DOHH2 (cell line): Measurements from ENCODE around the gene MUC5B.

Experiments
- H3F3A ChIP-seq: fragments of 200-600 bp; sonication (generic), shearing (Covaris generic); 2 replicates; pipeline ENCODE4 v1.6.0; 2016; ENCODE audit warnings: antibody characterized with exemption, mild to moderate bottlenecking; ENCODE audit not compliant: control insufficient read depth, insufficient read depth
- H3K27ac ChIP-seq: fragments of 200-600 bp; sonication (generic); 2 replicates; pipeline ENCODE4 v1.5.1; 2014; ENCODE audit warnings: low read depth, mild to moderate bottlenecking, low read length, moderate library complexity
- H3K27me3 ChIP-seq: fragments of 200-600 bp; sonication (generic); 2 replicates; pipeline ENCODE4 v1.6.1; 2014; ENCODE audit warnings: mild to moderate bottlenecking, low read length, mixed read lengths; ENCODE audit not compliant: control insufficient read depth
- H3K36me3 ChIP-seq: fragments of 200-600 bp; sonication (generic); 2 replicates; pipeline ENCODE4 v1.6.1; 2014; ENCODE audit warnings: mild to moderate bottlenecking, low read length, moderate library complexity, mixed read lengths; ENCODE audit not compliant: control insufficient read depth
- H3K4me1 ChIP-seq: fragments of 200-600 bp; sonication (generic); 2 replicates; pipeline ENCODE4 v1.6.1; 2014; ENCODE audit warnings: mild to moderate bottlenecking, low read length, mixed read lengths; ENCODE audit not compliant: control insufficient read depth
- H3K4me2 ChIP-seq: fragments of 200-600 bp; sonication (generic); 2 replicates; pipeline ENCODE4 v1.6.0; 2014; ENCODE audit warnings: mild to moderate bottlenecking, low read length, moderate library complexity
- H3K4me3 ChIP-seq: fragments of 200-600 bp; sonication (generic); 2 replicates; pipeline ENCODE4 v1.5.1; 2014; ENCODE audit warnings: mild to moderate bottlenecking, low read length, mixed read lengths
- H3K79me2 ChIP-seq: fragments of 200-600 bp; sonication (generic); 2 replicates; pipeline ENCODE4 v1.6.1; 2014; ENCODE audit warnings: mild to moderate bottlenecking, low read length, mixed read lengths; ENCODE audit not compliant: control insufficient read depth
- H3K9me2 ChIP-seq: fragments of 200-600 bp; sonication (generic); replicated peaks from 2 replicates; pipeline ENCODE4 v1.6.1; 2014; ENCODE audit warnings: mild to moderate bottlenecking, low read length, mixed read lengths; ENCODE audit not compliant: control insufficient read depth
- H3K9me3 ChIP-seq: fragments of 200-600 bp; sonication (generic); 2 replicates; pipeline ENCODE4 v1.6.1; 2014; ENCODE audit warnings: antibody characterized with exemption, low read length, mixed read lengths; ENCODE audit not compliant: control insufficient read depth, insufficient read depth
- H4K20me1 ChIP-seq: fragments of 200-600 bp; sonication (generic); 2 replicates; pipeline ENCODE4 v1.6.0; 2014; ENCODE audit warnings: low read depth, mild to moderate bottlenecking, antibody characterized with exemption, low read length, moderate library complexity; ENCODE audit not compliant: control insufficient read depth, insufficient read depth
- EZH2phosphoT487 ChIP-seq: fragments of 200-600 bp; sonication (generic); IDR thresholded peaks from 2 replicates; pipeline ENCODE4 v1.6.1; 2017; ENCODE audit warnings: borderline replicate concordance, mild to moderate bottlenecking, antibody characterized with exemption, low read length, moderate library complexity, mixed read lengths
- TF ChIP-seq, protein P1 (sequence below): fragments of 200-600 bp; sonication (generic); IDR thresholded peaks from one replicate; pipeline ENCODE4 v1.5.1; 2014; ENCODE audit warnings: antibody characterized with exemption, mild to moderate bottlenecking, low read depth, low read length; ENCODE audit not compliant: poor library complexity, severe bottlenecking

MUC5B gene

DNA sequence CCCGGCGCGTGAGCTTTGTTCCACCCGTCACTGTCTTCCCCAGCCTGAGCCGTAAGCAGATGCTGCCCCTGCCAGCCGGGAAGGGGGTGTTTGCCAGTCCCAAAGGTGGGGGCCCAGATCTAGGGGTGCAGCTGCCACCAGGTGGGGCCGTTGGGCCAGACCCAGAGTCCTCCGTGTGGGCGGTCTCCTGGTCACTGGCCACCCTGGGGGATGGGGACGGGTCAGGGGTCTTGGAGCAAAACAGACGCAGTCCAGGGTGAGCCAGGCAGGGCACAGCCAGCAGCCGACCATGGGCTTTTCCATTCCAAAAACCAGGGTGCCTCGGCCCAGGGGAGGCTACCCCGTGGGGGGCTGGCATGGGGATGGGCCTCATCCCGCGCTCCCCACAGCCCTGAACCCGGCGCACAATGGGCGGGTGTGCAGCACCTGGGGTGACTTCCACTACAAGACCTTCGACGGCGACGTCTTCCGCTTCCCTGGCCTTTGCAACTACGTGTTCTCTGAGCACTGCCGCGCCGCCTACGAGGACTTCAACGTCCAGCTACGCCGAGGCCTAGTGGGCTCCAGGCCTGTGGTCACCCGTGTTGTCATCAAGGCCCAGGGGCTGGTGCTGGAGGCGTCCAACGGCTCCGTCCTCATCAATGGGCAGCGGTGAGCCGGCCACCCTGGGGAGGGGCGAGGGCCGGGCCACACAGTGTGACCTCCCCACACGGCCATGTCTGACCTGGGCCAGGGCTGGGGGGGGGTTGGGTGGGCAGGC is 3.5 kb downstream of the MUC5B start:
- Histone ChIP-seq H3K27ac (no peak overlapping the region), H3K4me1 (no peaks in the 10 kb centered on the region), H3K36me3 (no peaks in the 10 kb centered on the region), H3K9me3 (no peaks in the 10 kb centered on the region), H3F3A (no peaks in the 10 kb centered on the region), H3K4me3 (no peak overlapping the region), H3K9me2 (no peaks in the 10 kb centered on the region), H3K27me3 (no peaks in the 10 kb centered on the region), H3K79me2 (no peaks in the 10 kb centered on the region), H4K20me1 (no peaks in the 10 kb centered on the region), H3K4me2 (no peak overlapping the region)
- TF ChIP-seq, protein P1, sequence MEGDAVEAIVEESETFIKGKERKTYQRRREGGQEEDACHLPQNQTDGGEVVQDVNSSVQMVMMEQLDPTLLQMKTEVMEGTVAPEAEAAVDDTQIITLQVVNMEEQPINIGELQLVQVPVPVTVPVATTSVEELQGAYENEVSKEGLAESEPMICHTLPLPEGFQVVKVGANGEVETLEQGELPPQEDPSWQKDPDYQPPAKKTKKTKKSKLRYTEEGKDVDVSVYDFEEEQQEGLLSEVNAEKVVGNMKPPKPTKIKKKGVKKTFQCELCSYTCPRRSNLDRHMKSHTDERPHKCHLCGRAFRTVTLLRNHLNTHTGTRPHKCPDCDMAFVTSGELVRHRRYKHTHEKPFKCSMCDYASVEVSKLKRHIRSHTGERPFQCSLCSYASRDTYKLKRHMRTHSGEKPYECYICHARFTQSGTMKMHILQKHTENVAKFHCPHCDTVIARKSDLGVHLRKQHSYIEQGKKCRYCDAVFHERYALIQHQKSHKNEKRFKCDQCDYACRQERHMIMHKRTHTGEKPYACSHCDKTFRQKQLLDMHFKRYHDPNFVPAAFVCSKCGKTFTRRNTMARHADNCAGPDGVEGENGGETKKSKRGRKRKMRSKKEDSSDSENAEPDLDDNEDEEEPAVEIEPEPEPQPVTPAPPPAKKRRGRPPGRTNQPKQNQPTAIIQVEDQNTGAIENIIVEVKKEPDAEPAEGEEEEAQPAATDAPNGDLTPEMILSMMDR = peak; percentile 24
- TF ChIP-seq EZH2phosphoT487 = no peak

DNA sequence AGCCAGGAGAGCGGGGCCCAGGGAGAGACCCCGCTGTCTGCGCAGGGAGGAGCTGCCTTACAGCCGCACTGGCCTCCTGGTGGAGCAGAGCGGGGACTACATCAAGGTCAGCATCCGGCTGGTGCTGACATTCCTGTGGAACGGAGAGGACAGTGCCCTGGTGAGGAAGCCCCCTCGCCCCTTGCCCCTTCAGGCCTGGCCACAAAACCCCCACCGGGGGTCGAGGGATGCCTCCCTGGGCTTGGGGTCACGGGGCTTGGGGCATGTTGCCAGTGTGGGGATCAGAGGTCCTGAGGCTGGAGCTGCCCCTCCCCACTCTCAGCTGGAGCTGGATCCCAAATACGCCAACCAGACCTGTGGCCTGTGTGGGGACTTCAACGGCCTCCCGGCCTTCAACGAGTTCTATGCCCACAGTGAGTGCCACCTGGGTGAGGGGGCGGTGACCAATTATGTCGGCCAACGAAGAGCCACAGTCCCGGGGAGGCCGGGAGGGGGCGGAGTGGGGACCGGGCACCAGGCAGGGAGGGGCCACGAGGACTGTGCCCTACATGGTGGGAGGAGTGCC is 4.2 kb downstream of the MUC5B start:
- H3K4me3 ChIP-seq = no peak overlapping the region
- H3K36me3 ChIP-seq = no peaks in the 10 kb centered on the region
- no peaks in the 10 kb centered on the region for H3K9me3 ChIP-seq
- H3K4me2 ChIP-seq = no peak overlapping the region
- no peaks in the 10 kb centered on the region for H3K9me2 ChIP-seq
- H3F3A ChIP-seq = no peaks in the 10 kb centered on the region
- no peaks in the 10 kb centered on the region for H4K20me1 ChIP-seq
- H3K27me3 ChIP-seq = no peaks in the 10 kb centered on the region
- no peaks in the 10 kb centered on the region for H3K79me2 ChIP-seq
- no peaks in the 10 kb centered on the region for H3K4me1 ChIP-seq
- no peak overlapping the region for H3K27ac ChIP-seq
- no peak for TF ChIP-seq EZH2phosphoT487
- TF ChIP-seq, protein P1 = no peak

DNA sequence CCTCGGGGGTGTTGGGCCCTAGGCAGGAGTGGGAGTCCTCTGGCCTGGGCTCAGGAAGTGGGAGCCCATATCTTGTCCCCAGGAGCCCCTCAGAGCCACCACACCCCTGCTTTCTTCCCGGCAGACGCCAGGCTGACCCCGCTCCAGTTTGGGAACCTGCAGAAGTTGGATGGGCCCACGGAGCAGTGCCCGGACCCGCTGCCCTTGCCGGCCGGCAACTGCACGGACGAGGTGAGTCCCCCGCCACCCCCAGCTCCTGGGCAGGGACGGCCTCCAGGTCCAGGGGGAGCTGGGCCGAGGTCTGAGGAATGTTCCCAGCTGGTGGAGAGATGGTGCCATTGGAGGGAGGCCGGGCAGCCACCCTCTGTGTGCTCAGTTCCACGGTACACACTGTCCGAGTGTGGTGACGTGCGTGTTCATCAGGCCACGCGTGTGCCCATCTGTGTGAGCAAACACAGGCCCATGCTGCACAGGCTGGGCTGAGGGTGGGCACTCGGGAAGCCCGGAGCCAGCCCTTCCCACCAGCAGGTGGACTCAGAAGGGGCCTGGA is 4.8 kb downstream of the MUC5B start:
- TF ChIP-seq, protein P1 = no peak
- no peak for TF ChIP-seq EZH2phosphoT487
- Histone ChIP-seq H4K20me1 (no peaks in the 10 kb centered on the region), H3F3A (no peaks in the 10 kb centered on the region), H3K9me2 (no peaks in the 10 kb centered on the region), H3K27ac (no peak overlapping the region), H3K79me2 (no peaks in the 10 kb centered on the region), H3K4me3 (no peak overlapping the region), H3K4me2 (no peak overlapping the region), H3K36me3 (no peaks in the 10 kb centered on the region), H3K27me3 (no peaks in the 10 kb centered on the region), H3K9me3 (no peaks in the 10 kb centered on the region), H3K4me1 (no peaks in the 10 kb centered on the region)
